GM21381 (cell line): ENCODE measurements around the gene GPX6.
"Not testable (repeated sequence)": the region's sequence is repeated elsewhere in the genome, so short reads cannot be mapped to it uniquely, and the experiment has no call there.

ENCODE experiments used
- ATAC-seq: cut with Tn5 transposase; IDR thresholded peaks from one replicate; pipeline ENCODE4 v1.9.1; 2021; ENCODE audit warnings: mild to moderate bottlenecking, moderate library complexity; ENCODE audit not compliant: unreplicated experiment

GPX6 gene

DNA sequence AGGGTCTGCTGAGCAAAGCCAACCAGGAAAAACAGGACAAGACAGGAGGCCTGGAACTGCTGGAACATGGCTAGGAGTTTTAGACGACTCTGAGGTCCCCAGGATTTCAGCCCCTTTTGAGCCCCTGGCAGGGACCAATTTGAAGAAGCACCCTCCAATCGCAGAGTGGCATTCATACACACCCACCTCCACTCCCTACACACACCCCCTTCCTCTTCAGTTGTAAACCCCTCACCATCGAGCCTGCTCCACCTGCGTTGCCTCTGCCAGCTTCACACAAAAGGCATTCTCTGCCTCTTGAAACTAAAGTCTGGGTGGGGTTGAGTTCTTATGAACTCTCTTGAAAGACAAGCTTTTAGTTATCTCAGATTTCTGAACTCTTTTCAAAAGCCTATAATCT lies at the start of gene GPX6:
Gene GPX6 (minus strand): TSS at position 118 of the 400 bp plus-strand sequence. CDS start 50 bp downstream, at position 68.
- ATAC-seq, result no peak

DNA sequence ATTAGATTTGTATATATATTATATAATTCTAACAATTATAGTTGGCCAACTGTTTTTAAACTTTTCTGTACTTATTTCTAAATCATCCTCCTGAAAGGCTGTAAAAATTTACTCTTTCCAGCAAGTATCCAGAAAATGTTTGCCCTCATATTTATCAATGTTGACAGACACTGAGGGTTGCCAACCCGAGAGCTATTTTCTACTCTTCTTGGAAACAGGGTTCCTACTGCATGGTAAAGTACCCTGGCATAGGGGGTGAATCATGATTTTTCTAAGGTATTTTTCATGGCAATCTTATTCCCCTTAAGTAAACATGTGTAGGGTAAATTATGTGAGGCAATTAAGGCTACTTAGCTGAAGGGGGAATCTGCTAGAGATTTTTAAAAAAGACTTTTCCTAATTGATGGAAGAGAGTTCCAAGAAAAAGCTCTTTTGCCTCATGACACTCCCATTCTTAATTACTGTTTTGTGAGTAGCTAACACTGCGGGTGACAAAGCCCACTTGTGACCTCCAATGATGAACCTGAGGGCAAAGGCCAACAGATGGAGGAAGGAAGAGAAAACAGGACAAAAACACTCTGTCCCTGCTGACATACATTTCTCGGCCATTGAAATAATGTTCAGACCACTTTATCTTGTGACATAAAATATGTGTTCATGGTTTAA lies 48.0 kb upstream of the GPX6 start:
- no peak for ATAC-seq

DNA sequence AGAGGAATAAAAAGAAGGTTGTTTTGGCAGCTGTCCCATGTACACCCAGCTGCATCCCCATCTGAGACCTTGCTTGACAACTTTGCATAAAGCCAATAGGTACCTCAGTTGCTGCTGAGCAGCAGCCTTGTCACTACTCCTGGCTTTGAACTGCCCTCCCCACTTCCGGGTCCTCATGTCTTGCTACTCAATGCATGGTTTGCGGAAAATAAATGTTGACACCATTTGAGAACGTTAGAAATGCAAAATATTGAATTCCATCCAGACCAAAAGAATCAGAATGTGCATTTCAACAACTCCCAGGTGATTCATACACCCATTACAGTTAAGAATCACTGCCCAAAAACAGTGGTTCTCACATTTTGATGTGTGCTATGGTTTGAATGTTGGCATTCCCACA lies 43.0 kb upstream of the GPX6 start:
- no peak for ATAC-seq

- ATAC-seq, result no peak
Measured at GRCh38 chr6:28555136-28555535, 39.5 kb upstream of the GPX6 start.

- ATAC-seq, result no peak
Measured at GRCh38 chr6:28553986-28554881, 38.6 kb upstream of the GPX6 start.

- no peak for ATAC-seq
Measured at GRCh38 chr6:28553384-28553985, 37.9 kb upstream of the GPX6 start.

GRCh38 chr6:28551891-28552666 lies 36.5 kb upstream of the GPX6 start:
- ATAC-seq, result no peak

DNA sequence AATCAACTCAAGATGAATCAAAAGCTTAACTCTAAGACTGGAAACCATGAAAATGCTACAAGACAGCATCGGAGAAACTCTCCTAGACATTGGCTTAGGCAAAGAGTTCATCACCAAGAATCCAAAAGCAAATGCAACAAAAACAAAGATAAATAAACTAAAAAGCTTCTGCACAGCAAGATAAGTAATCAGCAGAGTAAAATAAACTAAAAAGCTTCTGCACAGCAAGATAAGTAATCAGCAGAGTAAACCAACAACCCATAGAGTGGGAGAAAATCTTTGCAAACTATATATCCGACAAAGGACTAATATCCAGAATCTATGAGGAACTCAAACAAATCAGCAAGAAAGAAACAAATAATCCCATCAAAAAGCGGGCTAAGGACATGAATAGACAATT lies 31.4 kb upstream of the GPX6 start:
- ATAC-seq, result not testable (repeated sequence)

DNA sequence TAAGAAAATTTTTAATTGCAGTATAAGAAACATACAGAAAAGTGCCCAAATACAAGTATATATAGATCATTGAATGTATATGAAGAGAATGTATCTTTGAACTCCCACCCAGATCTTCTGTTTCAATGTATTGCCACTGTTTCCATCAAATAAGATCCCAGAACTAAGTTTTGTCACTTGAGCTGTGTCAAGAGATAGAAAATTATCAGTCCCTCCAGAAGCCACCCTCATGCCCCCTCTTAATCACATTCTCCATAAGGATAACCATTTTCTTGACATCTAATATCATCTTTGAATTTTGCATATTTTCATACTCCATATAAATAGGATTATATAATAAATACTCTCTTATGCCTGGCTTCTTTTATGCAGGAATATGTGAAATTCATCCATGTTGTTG lies 30.4 kb upstream of the GPX6 start:
- ATAC-seq, result no peak

GRCh38 chr6:28543651-28544610 lies 28.3 kb upstream of the GPX6 start:
- no peak for ATAC-seq

GRCh38 chr6:28542440-28543296 lies 27.1 kb upstream of the GPX6 start:
- ATAC-seq, result no peak

GRCh38 chr6:28541996-28542395 lies 26.4 kb upstream of the GPX6 start:
- ATAC-seq, result no peak

- no peak for ATAC-seq
Measured at GRCh38 chr6:28537509-28538140, 22.0 kb upstream of the GPX6 start.

DNA sequence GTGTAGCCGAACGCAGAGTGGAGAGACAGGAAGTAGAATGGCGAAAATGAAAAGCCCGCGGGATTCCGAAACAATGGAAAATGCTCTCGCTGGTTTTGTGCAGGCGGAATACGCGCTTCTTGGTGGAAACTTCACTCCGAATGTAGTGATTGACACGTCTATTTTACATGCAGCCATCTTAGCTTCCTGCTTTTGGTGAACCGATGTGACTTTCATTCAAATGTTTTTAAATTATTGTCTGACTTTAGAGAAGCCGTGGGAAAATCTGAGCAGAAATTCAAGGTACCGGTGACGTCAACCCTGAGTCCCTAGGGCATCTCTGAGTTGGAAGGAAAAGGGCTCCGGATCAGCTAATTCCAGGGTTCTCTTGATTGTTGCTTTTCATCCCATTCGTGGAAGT lies 21.5 kb upstream of the GPX6 start:
- no peak for ATAC-seq

- no peak for ATAC-seq
Measured at GRCh38 chr6:28534875-28535274, 19.3 kb upstream of the GPX6 start.

DNA sequence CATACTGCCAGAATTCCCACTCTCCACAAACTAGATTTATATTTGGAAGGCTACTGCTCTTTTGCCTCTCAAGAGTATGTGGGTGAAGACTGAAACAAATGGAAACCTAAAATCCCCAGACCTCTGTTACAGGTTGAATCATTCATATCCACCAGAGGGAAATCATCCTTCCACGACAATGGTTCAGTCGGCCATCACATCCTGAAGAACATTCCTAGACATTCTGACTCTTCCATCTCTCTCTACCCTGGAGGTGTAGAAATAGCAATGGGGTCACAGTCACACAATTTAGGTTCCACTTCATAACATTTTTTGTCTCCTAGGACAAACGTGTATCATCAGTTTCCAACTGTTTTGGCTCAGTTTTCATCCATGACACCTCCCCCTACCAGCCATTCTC lies 18.7 kb upstream of the GPX6 start:
- no peak for ATAC-seq

DNA sequence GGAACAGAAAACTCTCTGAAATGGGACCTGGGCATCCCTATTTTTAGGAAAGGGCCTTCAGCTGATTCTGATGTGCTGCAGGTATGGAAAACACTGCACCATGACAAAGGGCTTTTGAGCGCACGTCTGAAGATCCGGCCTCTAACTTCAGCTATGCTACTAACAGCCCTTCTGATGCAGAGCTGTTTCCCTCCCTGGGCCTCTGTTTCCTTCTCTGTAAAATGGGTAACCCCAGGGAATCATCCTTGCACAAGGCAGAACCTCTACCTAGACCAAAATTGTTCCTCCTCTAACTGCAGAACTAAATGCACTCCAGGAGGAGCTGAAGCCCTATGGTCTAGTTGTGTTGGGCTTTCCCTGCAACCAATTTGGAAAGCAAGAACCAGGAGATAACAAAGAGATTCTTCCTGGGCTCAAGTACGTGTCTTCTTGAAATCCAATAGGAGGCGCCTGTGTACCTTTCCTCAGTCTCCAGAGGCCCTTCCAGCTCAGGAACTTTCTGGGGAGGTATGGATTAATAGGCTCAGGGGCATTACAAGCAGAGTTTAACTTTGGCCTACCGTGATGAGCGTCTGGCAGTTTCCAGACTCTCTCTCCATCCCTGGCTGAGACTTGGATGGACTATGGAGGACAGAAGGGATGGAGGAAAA lies 16.0 kb upstream of the GPX6 start:
- no peak for ATAC-seq

DNA sequence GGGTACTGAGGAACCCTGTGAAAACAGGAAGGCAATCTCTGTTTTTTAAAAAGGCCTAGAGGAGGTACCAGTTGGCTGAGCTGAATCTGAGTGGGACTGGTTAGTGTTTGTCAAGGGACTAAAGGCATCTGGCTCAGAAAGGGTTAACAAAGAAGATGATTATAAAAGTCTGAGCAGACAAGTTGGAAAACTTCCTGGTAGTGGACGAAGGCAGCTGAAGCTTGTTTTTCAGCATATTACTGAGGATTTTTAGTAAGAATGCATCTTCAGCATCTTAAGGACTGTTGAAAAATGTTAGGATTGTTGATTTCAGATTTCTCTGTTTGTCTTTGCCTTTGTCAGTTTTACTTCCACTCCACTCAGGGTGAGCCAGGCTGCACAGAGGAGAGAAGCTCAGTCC lies 15.2 kb upstream of the GPX6 start:
- no peak for ATAC-seq
